HG03139 (cell line): Measurements from ENCODE around the gene PCED1B.

Experiments
- ATAC-seq: cut with Tn5 transposase; IDR thresholded peaks from one replicate; pipeline ENCODE4 v1.9.1; 2021; ENCODE audit not compliant: unreplicated experiment

Gene PCED1B

GRCh38 chr12:47224563-47225133 lies 145.2 kb downstream of the PCED1B start:
- ATAC-seq: no peak

- no peak for ATAC-seq
Observed at GRCh38 chr12:47225356-47225755, 145.9 kb downstream of the PCED1B start.

GRCh38 chr12:47226199-47226598 lies 146.8 kb downstream of the PCED1B start:
- no peak for ATAC-seq

GRCh38 chr12:47228802-47229201 lies 149.4 kb downstream of the PCED1B start:
- ATAC-seq: no peak

- no peak for ATAC-seq
Observed at GRCh38 chr12:47231456-47231855, 152.0 kb downstream of the PCED1B start.

- no peak for ATAC-seq
Observed at GRCh38 chr12:47234576-47235141, 155.2 kb downstream of the PCED1B start.

- ATAC-seq: no peak
Observed at GRCh38 chr12:47235258-47236040, 156.0 kb downstream of the PCED1B start.

- ATAC-seq: no peak
Observed at GRCh38 chr12:47236109-47236714, 156.8 kb downstream of the PCED1B start.

- ATAC-seq: no peak
Observed at GRCh38 chr12:47237751-47238211, 158.4 kb downstream of the PCED1B start.

- ATAC-seq: no peak
Observed at GRCh38 chr12:47238669-47239114, 159.3 kb downstream of the PCED1B start.

- ATAC-seq: no peak
Observed at GRCh38 chr12:47242426-47242825, 163.0 kb downstream of the PCED1B start.

- no peak for ATAC-seq
Observed at GRCh38 chr12:47244835-47245234, 165.4 kb downstream of the PCED1B start.

- ATAC-seq: no peak
Observed at GRCh38 chr12:47245623-47246022, 166.2 kb downstream of the PCED1B start.

GRCh38 chr12:47247418-47247817 lies 168.0 kb downstream of the PCED1B start:
- no peak for ATAC-seq

- ATAC-seq: no peak
Observed at GRCh38 chr12:47249082-47249481, 169.7 kb downstream of the PCED1B start.

GRCh38 chr12:47249719-47250357 lies 170.4 kb downstream of the PCED1B start:
- no peak for ATAC-seq

GRCh38 chr12:47251919-47252318 lies 172.5 kb downstream of the PCED1B start:
- no peak for ATAC-seq

- no peak for ATAC-seq
Observed at GRCh38 chr12:47264951-47265350, 185.5 kb downstream of the PCED1B start.

- ATAC-seq: no peak
Observed at GRCh38 chr12:47265391-47265790, 186.0 kb downstream of the PCED1B start.

- no peak for ATAC-seq
Observed at GRCh38 chr12:47267571-47267970, 188.2 kb downstream of the PCED1B start.
